Effector memory CD4-positive, alpha-beta T cell (primary cell): ENCODE results near the gene ADPRH.
"Not testable (repeated sequence)": the region's sequence is repeated elsewhere in the genome, so short reads cannot be mapped to it uniquely, and the experiment has no call there.

Experiments
- DNase-seq, 3 donors: peaks; one replicate each; pipeline ENCODE4 v3.0.0-alpha.2; 2020
- H3K27ac ChIP-seq: 2 replicates; pipeline ENCODE4 v1.7.0; 2013; ENCODE audit warnings: mild to moderate bottlenecking, low read length, moderate library complexity; ENCODE audit not compliant: insufficient read depth, poor library complexity, severe bottlenecking
- H3K27me3 ChIP-seq: replicated peaks from 2 replicates; pipeline ENCODE4 v1.7.0; 2013; ENCODE audit warnings: mild to moderate bottlenecking, low read length; ENCODE audit not compliant: insufficient read depth, control insufficient read depth, poor library complexity, severe bottlenecking
- H3K36me3 ChIP-seq: 2 replicates; pipeline ENCODE4 v1.7.0; 2013; ENCODE audit warnings: mild to moderate bottlenecking, low read length, moderate library complexity; ENCODE audit not compliant: control insufficient read depth, insufficient read depth
- H3K4me1 ChIP-seq: 2 replicates; pipeline ENCODE4 v1.7.0; 2013; ENCODE audit warnings: low read length, mild to moderate bottlenecking; ENCODE audit not compliant: control insufficient read depth, insufficient read depth, poor library complexity, severe bottlenecking
- H3K4me3 ChIP-seq: 2 replicates; pipeline ENCODE4 v1.7.0; 2013; ENCODE audit warnings: low read length, low read depth, mild to moderate bottlenecking; ENCODE audit not compliant: insufficient read depth, poor library complexity, severe bottlenecking
- H3K9me3 ChIP-seq: 2 replicates; pipeline ENCODE4 v1.7.0; 2013; ENCODE audit warnings: mild to moderate bottlenecking, low read length, moderate library complexity; ENCODE audit not compliant: control insufficient read depth

Gene ADPRH

GRCh38 chr3:119547227-119547626 lies 32.1 kb upstream of the ADPRH start:
- no peaks in the 10 kb centered on the region for H3K4me1 ChIP-seq
- no peak for DNase-seq
- no peak overlapping the region for H3K4me3 ChIP-seq
- H3K27ac ChIP-seq: no peak overlapping the region
- H3K36me3 ChIP-seq: no peaks in the 10 kb centered on the region
- no peaks in the 10 kb centered on the region for H3K27me3 ChIP-seq
- H3K9me3 ChIP-seq: no peaks in the 10 kb centered on the region

DNA sequence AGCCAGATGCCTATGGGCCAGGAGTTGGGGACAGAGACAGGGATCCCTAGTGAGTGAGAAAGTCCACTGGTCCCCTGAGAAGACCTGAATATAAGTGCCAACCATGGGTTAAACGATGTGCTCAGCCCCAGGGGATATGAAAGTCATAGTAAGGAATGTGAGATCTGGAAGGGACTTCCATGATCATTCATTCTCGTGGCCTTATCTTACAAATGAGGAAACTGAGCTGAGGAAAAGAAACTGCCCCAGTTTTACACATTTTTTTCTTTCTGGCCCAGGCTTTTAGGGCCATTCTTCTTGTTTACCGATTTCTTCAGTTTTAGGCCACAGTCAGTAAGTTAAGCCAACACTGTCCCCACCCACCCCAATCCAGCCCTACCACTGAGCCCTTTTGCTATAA lies 31.0 kb upstream of the ADPRH start:
- Histone ChIP-seq H3K27me3 (no peaks in the 10 kb centered on the region), H3K9me3 (no peaks in the 10 kb centered on the region), H3K36me3 (no peaks in the 10 kb centered on the region), H3K4me1 (no peaks in the 10 kb centered on the region), H3K4me3 (no peak overlapping the region), H3K27ac (no peak overlapping the region)
- no peak for DNase-seq

GRCh38 chr3:119550192-119550910 lies 28.9 kb upstream of the ADPRH start:
- Histone ChIP-seq H3K27ac (no peak overlapping the region), H3K27me3 (no peaks in the 10 kb centered on the region)
- DNase-seq: no peak

DNA sequence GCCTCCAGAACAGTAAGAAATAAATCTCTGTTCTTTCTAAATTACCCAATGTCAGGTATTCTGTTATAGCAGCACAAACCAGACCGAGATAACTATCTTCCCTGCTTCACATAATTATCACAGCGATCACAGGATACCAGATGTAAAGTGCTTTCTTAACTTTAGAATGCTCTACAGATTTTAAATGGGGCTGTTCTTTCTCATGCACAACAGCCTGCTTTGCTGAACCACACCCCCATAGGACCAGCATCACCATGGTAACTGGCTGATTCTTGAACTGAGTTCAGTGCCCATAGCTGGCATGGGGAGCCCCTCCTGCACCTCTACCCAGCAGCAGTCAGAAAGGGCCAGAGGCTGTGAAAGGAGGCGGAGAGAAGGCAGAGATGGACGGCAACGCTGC lies 27.7 kb upstream of the ADPRH start:
- no peaks in the 10 kb centered on the region for H3K9me3 ChIP-seq
- H3K27me3 ChIP-seq: no peaks in the 10 kb centered on the region
- no peaks in the 10 kb centered on the region for H3K36me3 ChIP-seq
- no peaks in the 10 kb centered on the region for H3K4me1 ChIP-seq
- no peak overlapping the region for H3K27ac ChIP-seq
- no peak for DNase-seq
- no peak overlapping the region for H3K4me3 ChIP-seq

More at GRCh38 chr3:119550192-119550910, 28.9 kb upstream of the ADPRH start:
- Histone ChIP-seq H3K36me3 (no peaks in the 10 kb centered on the region), H3K4me1 (no peaks in the 10 kb centered on the region), H3K4me3 (no peak overlapping the region), H3K9me3 (no peaks in the 10 kb centered on the region)

DNA sequence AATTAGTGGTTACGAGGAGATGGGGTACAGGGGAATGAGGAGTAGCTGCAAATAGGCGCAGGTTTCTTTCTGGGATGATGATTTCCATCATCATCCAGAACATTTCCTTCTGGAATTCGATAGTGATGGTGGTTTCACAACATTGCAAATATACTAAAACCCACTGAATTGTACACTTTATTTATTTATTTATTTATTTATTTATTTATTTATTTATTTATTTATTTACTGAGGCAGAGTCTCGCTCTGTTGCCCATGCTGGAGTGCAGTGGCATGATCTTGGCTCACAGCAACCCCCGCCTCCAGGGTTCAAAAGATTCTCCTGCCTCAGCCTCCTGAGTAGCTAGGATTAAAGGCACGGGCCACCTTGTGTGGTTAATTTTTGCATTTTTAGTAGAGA lies 26.4 kb upstream of the ADPRH start:
- H3K27ac ChIP-seq, H3K27me3 ChIP-seq, H3K4me1 ChIP-seq, DNase-seq, H3K4me3 ChIP-seq, H3K36me3 ChIP-seq, H3K9me3 ChIP-seq: not testable (repeated sequence)

- Histone ChIP-seq H3K27ac (no peak overlapping the region), H3K36me3 (no peaks in the 10 kb centered on the region), H3K27me3 (no peaks in the 10 kb centered on the region), H3K4me1 (no peaks in the 10 kb centered on the region), H3K9me3 (no peaks in the 10 kb centered on the region), H3K4me3 (no peak overlapping the region)
- DNase-seq: no peak
These were observed 25.4 kb upstream of the ADPRH start for GRCh38 chr3:119553823-119554415.

- Histone ChIP-seq H3K27ac (no peak overlapping the region), H3K27me3 (no peaks in the 10 kb centered on the region), H3K36me3 (no peaks in the 10 kb centered on the region), H3K4me1 (no peaks in the 10 kb centered on the region), H3K4me3 (no peak overlapping the region), H3K9me3 (no peaks in the 10 kb centered on the region)
- no peak for DNase-seq
These were observed 24.0 kb upstream of the ADPRH start for GRCh38 chr3:119555309-119555735.

GRCh38 chr3:119555929-119556328 lies 23.4 kb upstream of the ADPRH start:
- H3K27ac ChIP-seq: no peak overlapping the region
- no peak overlapping the region for H3K4me3 ChIP-seq
- no peaks in the 10 kb centered on the region for H3K4me1 ChIP-seq

DNA sequence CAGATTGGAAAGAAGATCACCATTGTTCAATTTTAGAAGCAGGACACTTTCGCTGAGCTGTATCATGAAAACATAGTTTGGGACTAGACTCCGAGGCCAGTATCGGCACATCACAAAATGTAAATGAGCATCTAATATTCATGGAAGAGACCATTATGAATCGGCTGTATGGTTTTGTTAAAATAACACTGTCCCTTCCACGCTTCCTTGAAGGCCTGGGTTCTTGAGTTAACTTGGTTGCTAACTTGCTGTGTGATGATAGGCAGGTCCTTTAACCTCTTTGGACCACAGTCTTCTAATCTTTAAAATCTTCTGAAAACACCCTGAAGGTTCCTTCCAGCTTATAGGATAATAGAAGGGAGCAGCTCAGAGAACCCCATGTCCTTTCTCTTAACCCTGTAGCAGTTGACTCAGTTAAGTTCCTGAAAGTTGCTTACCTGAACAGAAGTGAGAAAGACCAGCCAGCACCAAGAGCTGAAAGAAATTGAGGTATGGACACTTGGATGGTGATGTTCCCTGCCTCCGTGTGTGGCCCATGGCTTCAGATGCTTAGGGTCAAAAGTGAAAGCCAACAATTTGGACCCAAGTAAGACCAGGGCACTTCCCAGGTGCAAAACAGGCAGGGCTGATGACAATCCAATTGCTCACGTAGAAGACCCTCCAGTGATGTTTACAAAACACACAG lies 22.0 kb upstream of the ADPRH start:
- no peak for DNase-seq
- Histone ChIP-seq H3K4me1 (no peaks in the 10 kb centered on the region), H3K27me3 (no peaks in the 10 kb centered on the region), H3K4me3 (no peak overlapping the region), H3K36me3 (no peaks in the 10 kb centered on the region), H3K27ac (no peak overlapping the region), H3K9me3 (no peaks in the 10 kb centered on the region)

More at GRCh38 chr3:119555929-119556328, 23.4 kb upstream of the ADPRH start:
- no peaks in the 10 kb centered on the region for H3K27me3 ChIP-seq
- no peaks in the 10 kb centered on the region for H3K36me3 ChIP-seq
- no peak for DNase-seq
- H3K9me3 ChIP-seq: no peaks in the 10 kb centered on the region

GRCh38 chr3:119557877-119558269 lies 21.4 kb upstream of the ADPRH start:
- Histone ChIP-seq H3K27me3 (no peaks in the 10 kb centered on the region), H3K4me1 (no peaks in the 10 kb centered on the region), H3K27ac (no peak overlapping the region), H3K4me3 (no peak overlapping the region), H3K9me3 (no peaks in the 10 kb centered on the region), H3K36me3 (no peaks in the 10 kb centered on the region)
- DNase-seq: no peak
